PC-9 (cell line): ENCODE results near the gene CROCC.
"Not testable (repeated sequence)": the region's sequence is repeated elsewhere in the genome, so short reads cannot be mapped to it uniquely, and the experiment has no call there.

Experiments
- CTCF ChIP-seq: fragments of 200-600 bp; sonication (generic); conservative IDR thresholded peaks from 2 replicates; pipeline ENCODE4 v1.6.1; 2017; ENCODE audit warnings: mixed run types, antibody characterized with exemption, mild to moderate bottlenecking, moderate library complexity
- EZH2 ChIP-seq: fragments of 200-600 bp; sonication (generic); IDR thresholded peaks from 2 replicates; pipeline ENCODE4 v1.8.0; 2017; ENCODE audit warnings: antibody characterized with exemption, low read depth

GRCh38 chr1:16946185-16946584, 24.5 kb downstream of the CROCC start:
- TF ChIP-seq CTCF, EZH2: not testable (repeated sequence)
